Stomach (tissue), 9 donors: ENCODE data around the gene ALDH16A1. TPM values are rescaled to one million over a fixed set of nuclear protein-coding genes. Genes with fewer than 3 reads are reported as not detected.
A peak's percentile ranks its signal among the peaks of the same experiment; 100 is the strongest.

Source experiments
- DNase-seq, 2 donors: peaks; one replicate each; pipeline versions ENCODE4 v3.0.0 to v3.0.0-alpha.2; 2013 to 2019
- H3K27ac ChIP-seq, 5 donors: fragments of 200-600 bp in 4 of 5; sonication (generic) in 4 of 5; one replicate each; pipeline ENCODE4 v1.5.1; 2013 to 2019; ENCODE audit warnings: mild to moderate bottlenecking in 1 of 5, moderate library complexity in 1 of 5
- H3K27me3 ChIP-seq, 3 donors: fragments of 200-600 bp; sonication (generic); one replicate each; pipeline ENCODE4 v1.5.1; 2017 to 2019; ENCODE audit warnings: mixed run types in 1 of 3
- H3K36me3 ChIP-seq, 4 donors: fragments of 200-600 bp; sonication (generic); 1 replicate in 3 of 4; 2 replicates in 1 of 4; pipeline ENCODE4 v1.5.1; 2016 to 2019
- H3K4me1 ChIP-seq, 4 donors: fragments of 200-600 bp; sonication (generic); one replicate each; pipeline ENCODE4 v1.5.1; 2016 to 2019
- H3K4me3 ChIP-seq, 4 donors: fragments of 200-600 bp; sonication (generic) in 3 of 4; one replicate each; pipeline ENCODE4 v1.5.1; 2016 to 2019; ENCODE audit warnings: mild to moderate bottlenecking in 1 of 4
- H3K9me3 ChIP-seq, 4 donors: fragments of 200-600 bp; sonication (generic); one replicate each; pipeline ENCODE4 v1.5.1; 2016 to 2019
- EP300 ChIP-seq: sonication (generic); formaldehyde crosslinking; IDR thresholded peaks from one replicate; pipeline ENCODE4 v1.6.1; 2017; ENCODE audit warnings: antibody characterized with exemption
- POLR2A ChIP-seq, 4 donors: fragments of 450-650 bp; IDR thresholded peaks; one replicate each; pipeline ENCODE4 v1.6.1; 2016; ENCODE audit warnings: antibody characterized with exemption in 4 of 4, control low read depth in 2 of 4, mild to moderate bottlenecking in 1 of 4, moderate library complexity in 1 of 4
- POLR2AphosphoS5 ChIP-seq, 3 donors: sonication (generic); formaldehyde crosslinking; IDR thresholded peaks; one replicate each; pipeline ENCODE4 v1.6.1; 2016; ENCODE audit warnings: antibody characterized with exemption in 3 of 3
- WGBS, 5 donors: extraction: QIAGEN DNeasy Blood & Tissue Kit in 3 of 5; methylation state at CpG; one replicate each; pipeline versions ENCODE4 v1.1.5 to v1.1.7; 2013 to 2018; 5-methylcytosine and 5-hydroxymethylcytosine counted together
- intact Hi-C: fragments of 100-400 bp; cut with DNase I; formaldehyde crosslinking; loops from one replicate; pipeline ENCODE4 v1.15.1; 2023; ENCODE audit warnings: low total_unique reads
- polyA plus RNA-seq, 3 donors: library from polyadenylated mRNA; stranded (reverse); fragments of 200-250 nt; gene quantifications; one replicate each; pipeline ENCODE4 v1.2.3, GENCODE V29; 2013
- total RNA-seq, 5 donors: library from RNA; depleted of rRNA; stranded (reverse); fragments of >200 nt; gene quantifications; one replicate each; pipeline versions ENCODE4 v1.1.0 to v1.2.3, GENCODE V29; 2014 to 2016
- TF ChIP-seq, protein P1 (sequence below), 7 experiments: fragments of 450-650 bp in 4 of 7; fragments of 200-600 bp in 3 of 7; sonication (generic) in 3 of 7; IDR thresholded peaks; one replicate each; pipeline ENCODE4 v1.5.1; 2016 to 2019; ENCODE audit warnings: antibody characterized with exemption in 7 of 7, control low read depth in 2 of 7, mild to moderate bottlenecking in 1 of 7
- donor health status: healthy with polysubstance abuse.
- donor health status: Bipolar disorder and iron deficiency.
- donor health status: healthy.

ALDH16A1 gene
- total and polyA plus RNA-seq, 8 donors = 27.9 to 198 (median 42.5) TPM

DNA sequence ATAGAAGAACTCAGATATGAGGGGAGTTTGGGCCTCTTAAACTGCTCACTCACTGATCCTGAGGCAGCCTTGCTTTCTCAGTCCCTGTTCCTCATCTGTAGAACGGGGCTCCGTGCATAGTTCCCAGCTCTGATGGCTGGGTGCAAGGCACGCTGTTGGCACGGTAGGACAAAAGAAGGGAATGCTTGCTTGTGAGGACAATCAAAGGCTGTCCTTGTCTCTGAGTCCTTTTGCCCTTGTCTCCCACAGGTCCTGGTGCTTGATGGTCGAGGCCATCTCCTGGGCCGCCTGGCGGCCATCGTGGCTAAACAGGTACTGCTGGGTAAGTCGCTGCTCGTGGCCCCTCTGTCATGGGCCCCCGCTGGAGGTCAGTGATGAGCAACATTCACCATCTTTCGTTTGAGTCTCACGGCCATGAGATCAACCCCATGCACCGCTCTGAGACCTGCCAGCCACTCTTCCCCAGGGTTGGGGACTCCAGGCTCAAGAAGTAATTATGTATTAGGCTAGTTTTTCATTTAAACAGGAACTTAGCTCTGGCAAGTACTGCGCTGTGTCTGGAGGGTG, 36.7 kb downstream of the ALDH16A1 start:
- peak overlapping the region; percentile 91 to 100 (median 93) for H3K4me3 ChIP-seq
- H3K36me3 ChIP-seq = peaks cover 38 to 50% (median 45%) of the 10 kb centered on the region in 4 donors
- H3K9me3 ChIP-seq = no peaks in the 10 kb centered on the region
- TF ChIP-seq POLR2AphosphoS5 (IDR thresholded peaks at IDR 0.05) (peak in 1 of 3 donors; percentile 5), EP300 (no peak)
- TF ChIP-seq, protein P1, sequence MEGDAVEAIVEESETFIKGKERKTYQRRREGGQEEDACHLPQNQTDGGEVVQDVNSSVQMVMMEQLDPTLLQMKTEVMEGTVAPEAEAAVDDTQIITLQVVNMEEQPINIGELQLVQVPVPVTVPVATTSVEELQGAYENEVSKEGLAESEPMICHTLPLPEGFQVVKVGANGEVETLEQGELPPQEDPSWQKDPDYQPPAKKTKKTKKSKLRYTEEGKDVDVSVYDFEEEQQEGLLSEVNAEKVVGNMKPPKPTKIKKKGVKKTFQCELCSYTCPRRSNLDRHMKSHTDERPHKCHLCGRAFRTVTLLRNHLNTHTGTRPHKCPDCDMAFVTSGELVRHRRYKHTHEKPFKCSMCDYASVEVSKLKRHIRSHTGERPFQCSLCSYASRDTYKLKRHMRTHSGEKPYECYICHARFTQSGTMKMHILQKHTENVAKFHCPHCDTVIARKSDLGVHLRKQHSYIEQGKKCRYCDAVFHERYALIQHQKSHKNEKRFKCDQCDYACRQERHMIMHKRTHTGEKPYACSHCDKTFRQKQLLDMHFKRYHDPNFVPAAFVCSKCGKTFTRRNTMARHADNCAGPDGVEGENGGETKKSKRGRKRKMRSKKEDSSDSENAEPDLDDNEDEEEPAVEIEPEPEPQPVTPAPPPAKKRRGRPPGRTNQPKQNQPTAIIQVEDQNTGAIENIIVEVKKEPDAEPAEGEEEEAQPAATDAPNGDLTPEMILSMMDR (IDR thresholded peaks at IDR 0.05) = peak in 1 of 7 experiments; percentile 9
- H3K4me1 ChIP-seq = peaks cover 25 to 51% (median 39%) of the 10 kb centered on the region in 4 donors
- H3K27me3 ChIP-seq = no peaks in the 10 kb centered on the region
- H3K27ac ChIP-seq = peak overlapping the region; percentile 11 to 96 (median 93)
- intact Hi-C loops = no loop called here
- WGBS, 5 donors = 28 to 52% (median 43%) methylated on average over 8 to 15 of the region's 15 CpGs
- DNase-seq = no peak

DNA sequence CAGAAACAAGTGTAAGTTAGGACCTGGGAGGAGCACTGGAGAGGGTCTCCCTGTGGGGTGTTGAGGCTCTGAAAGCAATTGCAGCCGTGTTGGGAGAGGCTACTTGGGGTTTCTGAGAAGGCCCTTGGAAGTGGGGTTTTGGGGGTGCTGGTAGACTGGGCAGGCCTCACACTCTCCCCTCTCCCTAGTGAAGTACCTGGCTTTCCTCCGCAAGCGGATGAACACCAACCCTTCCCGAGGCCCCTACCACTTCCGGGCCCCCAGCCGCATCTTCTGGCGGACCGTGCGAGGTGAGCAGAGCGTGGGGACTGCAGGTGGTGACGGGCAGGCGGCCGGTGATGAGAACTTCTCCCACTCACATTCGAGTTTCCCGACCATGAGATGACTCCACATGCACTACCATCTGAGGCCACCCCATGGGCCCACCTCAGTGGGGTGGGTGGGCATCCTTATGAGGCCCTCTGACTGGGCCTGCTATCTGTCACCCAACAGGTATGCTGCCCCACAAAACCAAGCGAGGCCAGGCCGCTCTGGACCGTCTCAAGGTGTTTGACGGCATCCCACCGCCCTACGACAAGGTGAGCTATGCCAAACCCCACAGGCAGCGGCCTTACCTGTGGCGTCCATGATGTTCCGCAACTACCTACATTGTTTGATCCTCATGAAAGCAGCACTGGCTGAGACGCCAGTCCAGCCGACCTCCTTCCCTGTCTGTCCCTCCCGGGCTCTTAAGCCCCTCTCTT, 37.4 kb downstream of the ALDH16A1 start:
- TF ChIP-seq EP300 (no peak), POLR2A (IDR thresholded peaks at IDR 0.05) (no peak), POLR2AphosphoS5 (IDR thresholded peaks at IDR 0.05) (no peak)
- intact Hi-C loops = no loop called here
- peaks cover 29 to 57% (median 44%) of the 10 kb centered on the region in 4 donors for H3K4me1 ChIP-seq
- H3K9me3 ChIP-seq = no peaks in the 10 kb centered on the region
- H3K4me3 ChIP-seq = peak overlapping the region in 3 of 4 donors; percentile 91 to 94 (median 92)
- H3K36me3 ChIP-seq = peaks cover 38 to 50% (median 44%) of the 10 kb centered on the region in 4 donors
- no peak for DNase-seq
- H3K27me3 ChIP-seq = no peaks in the 10 kb centered on the region
- H3K27ac ChIP-seq = peak overlapping the region in 4 of 5 donors; percentile 53 to 96 (median 92)
- WGBS, 5 donors = 71 to 83% (median 78%) methylated on average over 27 of the region's 27 CpGs

DNA sequence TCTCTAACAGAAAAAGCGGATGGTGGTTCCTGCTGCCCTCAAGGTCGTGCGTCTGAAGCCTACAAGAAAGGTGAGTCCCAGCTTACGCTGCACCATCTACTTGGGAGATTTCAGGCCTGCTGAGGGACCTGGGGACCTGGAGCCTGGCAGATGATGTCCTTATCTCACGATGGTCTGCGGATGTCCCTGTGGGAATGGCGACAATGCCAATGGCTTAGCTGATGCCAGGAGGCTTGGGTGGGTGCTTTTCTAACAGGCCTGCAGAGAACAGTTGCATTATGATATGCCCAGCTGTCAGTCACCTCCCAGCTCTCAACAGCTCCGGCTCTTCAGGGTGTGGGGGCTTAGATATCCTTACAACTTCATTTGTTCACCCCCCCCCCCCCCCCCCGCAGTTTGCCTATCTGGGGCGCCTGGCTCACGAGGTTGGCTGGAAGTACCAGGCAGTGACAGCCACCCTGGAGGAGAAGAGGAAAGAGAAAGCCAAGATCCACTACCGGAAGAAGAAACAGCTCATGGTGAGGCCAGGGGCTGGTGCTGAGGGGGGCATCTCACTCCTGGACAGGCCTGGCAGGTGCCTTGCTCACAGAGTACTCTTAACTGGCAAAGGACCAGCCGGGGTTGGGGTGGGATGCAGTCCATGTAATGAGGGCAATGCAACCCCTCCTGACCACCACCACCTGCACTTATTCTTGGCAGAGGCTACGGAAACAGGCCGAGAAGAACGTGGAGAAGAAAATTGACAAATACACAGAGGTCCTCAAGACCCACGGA, 38.2 kb downstream of the ALDH16A1 start:
- Histone ChIP-seq H3K27ac (peak overlapping the region in 3 of 5 donors; percentile 91 to 96 (median 93)), H3K4me3 (peak overlapping the region in 2 of 4 donors; percentile 92 to 94), H3K4me1 (peaks cover 31 to 59% (median 47%) of the 10 kb centered on the region in 4 donors), H3K27me3 (no peaks in the 10 kb centered on the region), H3K36me3 (peaks cover 38 to 50% (median 44%) of the 10 kb centered on the region in 4 donors), H3K9me3 (no peaks in the 10 kb centered on the region)
- WGBS, 5 donors = 49 to 67% (median 61%) methylated on average over 13 to 17 of the region's 17 CpGs
- intact Hi-C loops = no loop called here
- DNase-seq = peak in 1 of 2 donors; percentile 16
- no peak for TF ChIP-seq POLR2A (IDR thresholded peaks at IDR 0.05)
- TF ChIP-seq POLR2AphosphoS5 (IDR thresholded peaks at IDR 0.05) = no peak
- TF ChIP-seq, protein P1 (IDR thresholded peaks at IDR 0.05) = no peak
- TF ChIP-seq EP300 = no peak

DNA sequence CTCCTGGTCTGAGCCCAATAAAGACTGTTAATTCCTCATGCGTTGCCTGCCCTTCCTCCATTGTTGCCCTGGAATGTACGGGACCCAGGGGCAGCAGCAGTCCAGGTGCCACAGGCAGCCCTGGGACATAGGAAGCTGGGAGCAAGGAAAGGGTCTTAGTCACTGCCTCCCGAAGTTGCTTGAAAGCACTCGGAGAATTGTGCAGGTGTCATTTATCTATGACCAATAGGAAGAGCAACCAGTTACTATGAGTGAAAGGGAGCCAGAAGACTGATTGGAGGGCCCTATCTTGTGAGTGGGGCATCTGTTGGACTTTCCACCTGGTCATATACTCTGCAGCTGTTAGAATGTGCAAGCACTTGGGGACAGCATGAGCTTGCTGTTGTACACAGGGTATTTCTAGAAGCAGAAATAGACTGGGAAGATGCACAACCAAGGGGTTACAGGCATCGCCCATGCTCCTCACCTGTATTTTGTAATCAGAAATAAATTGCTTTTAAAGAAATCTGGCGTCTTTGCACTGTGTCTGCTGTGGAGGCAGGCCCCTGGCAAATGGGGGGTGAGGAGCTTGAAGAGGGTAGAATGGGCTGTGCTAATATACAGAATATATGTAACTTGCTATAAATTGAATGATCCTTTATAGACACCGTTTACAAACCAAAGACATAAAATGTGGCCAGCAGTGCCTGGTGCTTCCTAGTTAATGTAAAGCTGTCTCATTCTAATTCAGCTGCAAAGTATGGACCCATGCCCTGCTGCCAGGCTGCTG, 39.0 kb downstream of the ALDH16A1 start:
- Histone ChIP-seq H3K4me3 (peak overlapping the region in 1 of 4 donors; percentile 92), H3K27ac (peak overlapping the region in 2 of 5 donors; percentile 13 to 91), H3K9me3 (no peaks in the 10 kb centered on the region), H3K27me3 (no peaks in the 10 kb centered on the region), H3K36me3 (peaks cover 38 to 50% (median 44%) of the 10 kb centered on the region in 4 donors), H3K4me1 (peaks cover 31 to 57% (median 48%) of the 10 kb centered on the region in 4 donors)
- DNase-seq = peak in 1 of 2 donors; percentile 15
- TF ChIP-seq EP300 (no peak), POLR2A (IDR thresholded peaks at IDR 0.05) (no peak), POLR2AphosphoS5 (IDR thresholded peaks at IDR 0.05) (no peak)
- TF ChIP-seq, protein P1 (IDR thresholded peaks at IDR 0.05) = no peak
- intact Hi-C loops = no loop called here
- 52 to 64% (median 57%) methylated on average over 6 to 7 of the region's 7 CpGs for WGBS, 5 donors
